GM21528 (cell line): ENCODE data around the gene ERBB4.
"Not testable (repeated sequence)": the region's sequence is repeated elsewhere in the genome, so short reads cannot be mapped to it uniquely, and the experiment has no call there.

Experiments
- ATAC-seq: cut with Tn5 transposase; IDR thresholded peaks from one replicate; pipeline ENCODE4 v1.9.1; 2021; ENCODE audit warnings: mild to moderate bottlenecking, moderate library complexity; ENCODE audit not compliant: unreplicated experiment, low FRiP score

Gene ERBB4

DNA sequence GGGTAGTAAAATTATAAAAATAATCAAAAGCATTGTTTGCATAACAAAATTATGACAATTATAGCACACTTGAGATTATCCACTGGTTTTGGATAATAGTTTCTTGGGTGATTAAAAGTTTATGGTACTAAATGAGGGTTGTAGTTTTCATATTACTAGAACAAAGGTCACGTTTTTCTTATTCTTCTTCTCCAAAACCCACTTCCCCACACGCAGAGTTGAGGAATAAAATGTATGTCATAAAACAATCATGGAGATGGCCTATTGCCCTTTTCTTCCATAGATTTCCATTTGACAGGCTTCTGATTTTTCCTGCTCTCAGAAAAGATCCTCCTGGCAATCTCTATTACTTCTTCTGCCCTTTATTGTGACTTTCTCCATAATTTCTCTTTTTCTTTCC lies 863.9 kb downstream of the ERBB4 start:
- no peak for ATAC-seq

DNA sequence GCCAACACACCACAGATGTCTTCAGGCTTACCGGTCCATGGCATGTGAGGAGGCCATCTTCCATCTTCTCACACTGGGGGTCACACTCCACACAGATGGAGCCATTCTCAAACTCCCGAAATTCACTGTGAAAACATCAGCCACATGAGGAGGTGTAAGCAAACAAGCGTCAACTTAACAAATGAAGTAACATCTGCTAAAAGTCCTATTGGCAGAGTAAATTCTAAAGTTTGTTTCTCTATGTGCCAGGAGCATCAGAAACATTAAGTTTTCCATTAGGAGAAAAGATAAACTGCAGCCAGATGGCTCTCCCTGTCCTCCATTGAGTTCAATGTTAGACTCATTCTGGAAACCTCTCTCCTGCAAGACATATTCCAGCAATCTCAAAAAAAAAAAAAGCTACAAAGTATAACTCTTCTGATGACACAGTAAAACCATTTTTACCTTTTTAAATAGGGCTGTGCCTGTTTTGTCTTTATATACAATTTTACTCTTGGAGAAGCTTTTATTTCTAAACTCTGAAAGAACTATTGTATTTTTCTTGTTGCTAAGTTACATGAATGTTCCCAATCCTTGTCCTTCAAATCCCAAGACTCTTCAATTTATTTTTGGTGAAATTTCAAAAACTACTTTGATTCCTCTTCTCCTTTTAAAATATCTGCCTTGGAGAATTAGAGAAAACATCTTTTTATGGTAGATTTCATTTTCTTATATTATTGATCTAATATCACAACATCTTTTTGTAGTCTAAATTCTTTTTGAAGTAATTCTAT lies 865.3 kb downstream of the ERBB4 start:
- ATAC-seq: no peak

DNA sequence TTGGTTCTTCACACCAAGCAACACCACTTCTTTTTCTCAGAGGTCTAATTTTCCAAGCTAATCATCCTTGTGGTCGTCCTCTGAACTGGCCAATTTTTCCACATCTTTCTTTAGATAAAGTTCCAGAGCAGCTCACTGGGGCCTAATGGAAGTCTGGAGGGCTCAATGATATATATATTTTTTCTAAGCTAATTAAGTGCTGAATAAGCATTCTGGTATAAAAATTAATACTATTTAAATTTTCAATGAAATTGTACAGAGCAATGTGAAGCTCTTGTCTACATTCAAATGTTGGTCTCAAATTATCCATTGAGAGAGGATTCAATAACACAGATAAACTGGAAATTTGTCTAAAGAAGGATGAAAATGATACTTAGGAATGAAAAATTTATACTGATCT lies 866.6 kb downstream of the ERBB4 start:
- no peak for ATAC-seq

DNA sequence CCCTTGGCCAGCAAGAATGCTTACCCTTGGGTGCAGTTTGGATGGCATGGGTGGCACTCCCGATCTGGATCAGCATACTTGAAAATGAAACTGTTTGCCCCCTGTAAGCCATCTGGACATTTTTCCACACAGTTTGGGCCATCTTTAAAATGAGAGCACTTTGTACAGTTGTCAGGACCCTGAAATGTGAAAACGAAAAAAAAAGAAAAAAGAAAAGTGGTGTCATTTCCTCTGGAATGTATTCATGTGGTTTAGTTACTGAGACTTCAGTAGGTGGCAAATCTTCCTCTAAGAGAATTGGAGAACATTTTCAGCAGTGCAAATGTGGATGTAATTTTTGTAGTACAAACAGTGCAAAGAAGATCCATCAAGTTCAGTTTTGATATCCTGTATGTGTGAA lies 873.3 kb downstream of the ERBB4 start:
- no peak for ATAC-seq

- ATAC-seq: no peak
Measured at GRCh38 chr2:211664321-211664720, 874.3 kb downstream of the ERBB4 start.

- no peak for ATAC-seq
Measured at GRCh38 chr2:211654211-211654780, 884.3 kb downstream of the ERBB4 start.

DNA sequence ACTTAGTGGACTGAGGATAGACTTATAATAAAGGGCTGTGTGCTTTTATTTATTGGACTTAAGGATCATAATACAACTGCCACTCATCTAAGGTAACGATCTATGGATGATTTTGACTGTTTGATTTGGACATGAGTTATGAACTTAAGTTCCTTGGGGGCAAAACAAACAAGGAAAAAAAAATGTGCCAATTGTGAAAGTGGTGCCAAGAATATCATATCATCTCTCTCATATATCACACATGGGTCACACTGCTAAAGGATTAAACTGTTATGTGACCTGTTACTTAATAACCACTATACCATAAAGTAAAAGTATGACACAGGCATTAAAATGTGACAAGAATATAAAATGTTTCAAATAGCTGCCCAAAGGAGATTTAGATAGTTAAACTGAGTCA lies 886.3 kb downstream of the ERBB4 start:
- no peak for ATAC-seq

GRCh38 chr2:211649331-211649730 lies 889.3 kb downstream of the ERBB4 start:
- ATAC-seq: no peak

GRCh38 chr2:211631503-211631902 lies 907.1 kb downstream of the ERBB4 start:
- ATAC-seq: no peak

- no peak for ATAC-seq
Measured at GRCh38 chr2:211623096-211623495, 915.5 kb downstream of the ERBB4 start.

- no peak for ATAC-seq
Measured at GRCh38 chr2:211620986-211621385, 917.6 kb downstream of the ERBB4 start.

GRCh38 chr2:211617803-211618202 lies 920.8 kb downstream of the ERBB4 start:
- no peak for ATAC-seq

- no peak for ATAC-seq
Measured at GRCh38 chr2:211611621-211612020, 927.0 kb downstream of the ERBB4 start.

- no peak for ATAC-seq
Measured at GRCh38 chr2:211611061-211611518, 927.5 kb downstream of the ERBB4 start.

DNA sequence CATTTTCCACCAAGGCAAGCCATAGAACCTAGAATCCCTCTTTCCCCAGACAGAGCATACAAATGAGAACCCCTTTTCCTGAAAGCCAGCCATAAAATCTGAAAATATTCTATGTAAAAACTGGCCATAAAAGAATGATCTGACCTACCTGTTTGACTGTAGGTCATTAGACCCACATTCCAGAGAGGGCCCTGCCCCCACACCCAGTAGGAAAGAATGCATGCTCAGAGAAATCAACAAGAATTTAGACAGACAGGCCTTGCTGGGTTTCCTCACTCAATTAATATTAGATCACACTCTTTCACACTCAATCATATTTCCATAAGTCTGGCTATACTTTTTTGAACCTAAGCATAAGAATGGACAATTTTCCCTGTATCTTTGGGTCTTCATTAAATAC lies 929.5 kb downstream of the ERBB4 start:
- no peak for ATAC-seq

- ATAC-seq: no peak
Measured at GRCh38 chr2:211599146-211599545, 939.5 kb downstream of the ERBB4 start.

- ATAC-seq: no peak
Measured at GRCh38 chr2:211598238-211598637, 940.4 kb downstream of the ERBB4 start.

DNA sequence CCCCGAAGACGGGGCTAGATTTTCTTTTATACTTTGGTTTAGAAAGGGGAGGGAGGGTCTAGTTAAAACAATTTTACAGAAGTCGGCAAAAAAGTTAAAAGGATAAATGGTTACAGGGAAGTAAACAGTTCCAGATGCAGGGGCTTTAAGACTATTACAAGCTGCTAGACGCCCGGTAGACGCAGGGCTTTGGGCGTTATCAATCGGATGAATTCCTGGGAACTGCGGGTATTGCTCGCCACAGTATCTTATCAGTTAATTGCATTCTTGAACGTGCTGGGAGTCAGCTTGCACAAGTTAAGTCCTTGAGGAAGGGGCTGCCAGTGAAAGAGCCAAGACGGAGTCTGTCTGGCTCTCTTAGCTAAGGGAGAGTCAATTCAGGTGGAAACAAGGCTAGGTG lies 946.6 kb downstream of the ERBB4 start:
- not testable (repeated sequence) for ATAC-seq

DNA sequence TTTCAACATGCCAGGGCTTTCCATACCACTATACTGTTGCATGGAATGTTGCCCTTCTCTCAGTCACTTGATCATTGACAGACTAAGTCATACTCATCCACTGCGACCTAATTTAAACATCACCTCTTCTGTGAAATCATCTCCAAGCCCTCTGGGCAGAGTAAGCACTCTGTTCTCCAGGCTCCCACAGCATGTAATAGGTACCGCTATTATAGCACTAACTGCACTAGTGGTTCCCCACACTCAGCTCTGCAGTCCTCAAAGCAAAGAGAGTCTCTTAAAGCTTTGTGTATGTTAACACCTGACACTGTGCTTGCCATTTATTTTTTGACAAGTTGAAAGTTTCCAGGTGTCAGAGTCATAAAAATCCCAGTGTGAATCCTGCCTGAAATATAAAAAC lies 947.2 kb downstream of the ERBB4 start:
- no peak for ATAC-seq

DNA sequence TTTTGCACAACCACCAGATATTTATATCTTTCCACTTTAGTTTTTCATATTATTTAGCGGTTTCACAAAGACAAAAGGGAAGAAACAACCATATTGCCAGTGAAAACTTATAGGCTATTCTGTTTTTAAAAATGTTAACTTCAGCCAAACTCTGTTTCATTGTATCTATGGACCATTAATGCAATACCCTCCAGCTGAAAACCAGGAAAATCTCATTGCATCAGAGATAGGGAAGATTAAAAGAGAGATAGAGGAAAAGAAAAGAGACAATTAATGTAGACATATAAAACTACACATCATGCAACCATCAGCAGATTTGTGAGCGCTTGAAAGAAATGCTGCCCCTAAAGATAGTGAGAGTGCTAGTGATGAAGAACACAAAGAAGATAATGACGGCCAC lies 970.2 kb downstream of the ERBB4 start:
- no peak for ATAC-seq

- ATAC-seq: no peak
Measured at GRCh38 chr2:211564441-211564840, 974.2 kb downstream of the ERBB4 start.

DNA sequence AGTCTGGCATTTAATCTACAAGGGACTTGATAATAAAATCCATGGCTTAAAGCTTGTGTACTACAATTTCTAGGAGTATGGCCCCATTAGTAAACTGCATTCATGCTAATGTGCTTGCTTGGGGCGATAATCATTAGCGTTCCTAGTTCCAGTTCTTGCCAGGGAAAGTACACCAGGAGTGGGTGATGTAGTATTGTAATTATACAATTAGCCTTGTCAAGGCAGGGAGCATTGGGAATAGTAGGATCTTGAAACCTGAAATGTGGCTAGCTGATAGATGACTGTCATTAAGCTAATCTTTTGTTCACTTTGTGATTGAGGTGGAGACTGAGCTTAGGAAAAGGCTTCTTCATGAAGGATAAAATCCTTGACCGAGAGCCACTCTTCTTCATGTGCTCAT lies 993.0 kb downstream of the ERBB4 start:
- ATAC-seq: no peak
